ENCODE results near the gene PPP1R13B.
"Not testable (repeated sequence)": the region's sequence is repeated elsewhere in the genome, so short reads cannot be mapped to it uniquely, and the experiment has no call there.

Gene PPP1R13B

GRCh38 chr14:103802356-103802755, 45.0 kb downstream of the PPP1R13B start:
- DNase-seq (ENCODE audit: low read depth in 2 of 2), result no peak

GRCh38 chr14:103801459-103801858, 45.9 kb downstream of the PPP1R13B start:
- DNase-seq (ENCODE audit: low read depth in 2 of 2), result no peak

- DNase-seq (ENCODE audit: low read depth in 2 of 2), result not testable (repeated sequence)
Measured at GRCh38 chr14:103793192-103793591, 54.2 kb downstream of the PPP1R13B start.

GRCh38 chr14:103788086-103788485, 59.3 kb downstream of the PPP1R13B start:
- no peak for DNase-seq (ENCODE audit: low read depth in 2 of 2)

GRCh38 chr14:103782376-103782775, 65.0 kb downstream of the PPP1R13B start:
- DNase-seq (ENCODE audit: low read depth in 2 of 2), result no peak

- not testable (repeated sequence) for DNase-seq (ENCODE audit: low read depth in 2 of 2)
Measured at GRCh38 chr14:103776319-103776718, 71.1 kb downstream of the PPP1R13B start.

- no peak for DNase-seq (ENCODE audit: low read depth in 2 of 2)
Measured at GRCh38 chr14:103775506-103775905, 71.9 kb downstream of the PPP1R13B start.

- no peak for DNase-seq (ENCODE audit: low read depth in 2 of 2)
Measured at GRCh38 chr14:103773521-103773920, 73.9 kb downstream of the PPP1R13B start.

GRCh38 chr14:103772078-103772712, 75.2 kb downstream of the PPP1R13B start:
- DNase-seq (ENCODE audit: low read depth in 2 of 2), result no peak

- no peak for DNase-seq (ENCODE audit: low read depth in 2 of 2)
Measured at GRCh38 chr14:103770902-103771301, 76.5 kb downstream of the PPP1R13B start.

- no peak for DNase-seq (ENCODE audit: low read depth in 2 of 2)
Measured at GRCh38 chr14:103770500-103770899, 76.9 kb downstream of the PPP1R13B start.

GRCh38 chr14:103767336-103767894, 80.0 kb downstream of the PPP1R13B start:
- no peak for DNase-seq (ENCODE audit: low read depth in 2 of 2)

GRCh38 chr14:103765526-103765925, 81.8 kb downstream of the PPP1R13B start:
- no peak for DNase-seq (ENCODE audit: low read depth in 2 of 2)

GRCh38 chr14:103763730-103764488, 83.5 kb downstream of the PPP1R13B start:
- no peak for DNase-seq (ENCODE audit: low read depth in 2 of 2)

GRCh38 chr14:103762541-103762940, 84.8 kb downstream of the PPP1R13B start:
- DNase-seq (ENCODE audit: low read depth in 2 of 2), result no peak

GRCh38 chr14:103762036-103762435, 85.3 kb downstream of the PPP1R13B start:
- DNase-seq (ENCODE audit: low read depth in 2 of 2), result no peak

GRCh38 chr14:103758059-103758776, 89.2 kb downstream of the PPP1R13B start:
- no peak for DNase-seq (ENCODE audit: low read depth in 2 of 2)

- DNase-seq (ENCODE audit: low read depth in 2 of 2), result no peak
Measured at GRCh38 chr14:103755060-103755459, 92.3 kb downstream of the PPP1R13B start.

GRCh38 chr14:103753774-103754173, 93.6 kb downstream of the PPP1R13B start:
- no peak for DNase-seq (ENCODE audit: low read depth in 2 of 2)

- DNase-seq (ENCODE audit: low read depth in 2 of 2), result no peak
Measured at GRCh38 chr14:103749860-103750259, 97.5 kb downstream of the PPP1R13B start.

- DNase-seq (ENCODE audit: low read depth in 2 of 2), result no peak
Measured at GRCh38 chr14:103749452-103749851, 97.9 kb downstream of the PPP1R13B start.

GRCh38 chr14:103748534-103748857, 98.9 kb downstream of the PPP1R13B start:
- DNase-seq (ENCODE audit: low read depth in 2 of 2), result peak; percentile 12 to 19

- no peak for DNase-seq (ENCODE audit: low read depth in 2 of 2)
Measured at GRCh38 chr14:103746701-103747100, 100.7 kb downstream of the PPP1R13B start.

Data from activated CD4-positive, alpha-beta T cell treated with anti-CD3 and anti-CD28 coated beads for 24 hours (primary cell).